Myocyte (in vitro differentiated cells): ENCODE data around the gene ZNF48. TPM values are rescaled to one million over a fixed set of nuclear protein-coding genes. Genes with fewer than 3 reads are reported as not detected.

Experiments used
- DNase-seq: peaks from one replicate; pipeline ENCODE4 v3.0.0-alpha.2; 2012; ENCODE audit warnings: low read depth
- total RNA-seq: library from RNA; depleted of rRNA; stranded (reverse); fragments of >200 nt; gene quantifications from 2 replicates; pipeline ENCODE4 v1.2.3, GENCODE V29; 2014

The ZNF48 gene
- total RNA-seq, 1 donor from 2014 or later, result 13.2 TPM

- no peak for DNase-seq
These were observed 42.4 kb downstream of the ZNF48 start for GRCh38 chr16:30437511-30438046.

- no peak for DNase-seq
These were observed 43.6 kb downstream of the ZNF48 start for GRCh38 chr16:30438835-30439234.

- no peak for DNase-seq
These were observed 44.6 kb downstream of the ZNF48 start for GRCh38 chr16:30439720-30440348.

- no peak for DNase-seq
These were observed 48.4 kb downstream of the ZNF48 start for GRCh38 chr16:30443631-30444030.

- no peak for DNase-seq
These were observed 49.3 kb downstream of the ZNF48 start for GRCh38 chr16:30444231-30445148.

- no peak for DNase-seq
These were observed 49.9 kb downstream of the ZNF48 start for GRCh38 chr16:30445149-30445407.

- peak; percentile 98 for DNase-seq
These were observed 50.4 kb downstream of the ZNF48 start, which contains the start of gene SEPHS2 for GRCh38 chr16:30445408-30446202. Gene SEPHS2, minus strand, starts transcription at chr16:30445874. Its CDS starts 147 bp downstream, at chr16:30445727.

- no peak for DNase-seq
These were observed 51.0 kb downstream of the ZNF48 start for GRCh38 chr16:30446203-30446595.

GRCh38 chr16:30447512-30448226, 52.4 kb downstream of the ZNF48 start:
- DNase-seq, result no peak

GRCh38 chr16:30449116-30449435, 53.9 kb downstream of the ZNF48 start:
- DNase-seq, result no peak

Other genes starting within 250 kb of the ZNF48 start
- gene CORO1A, start 211.8 kb upstream of the ZNF48 start, total RNA-seq, result 0.21 and 1.5 TPM in 2 replicates
- gene BOLA2B, start 201.8 kb upstream of the ZNF48 start, total RNA-seq, result 66.2 and 236 TPM in 2 replicates
- 12.7 and 26.6 TPM in 2 replicates for gene SLX1A, start 201.5 kb upstream of the ZNF48 start, total RNA-seq
- 1.3 and 3.0 TPM in 2 replicates for gene SULT1A3, start 196.2 kb upstream of the ZNF48 start, total RNA-seq
- gene NPIPB13, start 146.9 kb upstream of the ZNF48 start, total RNA-seq, result 1.7 and 2.4 TPM in 2 replicates
- gene CD2BP2, start 40.1 kb upstream of the ZNF48 start, total RNA-seq, result 41.1 and 51.1 TPM in 2 replicates
- gene TBC1D10B, start 24.9 kb upstream of the ZNF48 start, total RNA-seq, result 40.3 and 50.5 TPM in 2 replicates
- gene MYL11, start 20.6 kb upstream of the ZNF48 start, total RNA-seq, result 6,226 and 7,274 TPM in 2 replicates
- gene SEPTIN1, start 12.9 kb upstream of the ZNF48 start, total RNA-seq, result 0.13 TPM in 1 of 2 replicates, not detected in the other
- gene ZNF771, start 12.2 kb downstream of the ZNF48 start, total RNA-seq, result 27.7 and 33.6 TPM in 2 replicates
- 8.6 and 12.5 TPM in 2 replicates for gene DCTPP1, start 34.6 kb downstream of the ZNF48 start, total RNA-seq
- gene SEPHS2, start 50.5 kb downstream of the ZNF48 start, total RNA-seq, result 6.8 and 7.8 TPM in 2 replicates
- not detected in 2 replicates for gene ITGAL, start 77.3 kb downstream of the ZNF48 start, total RNA-seq
- gene ZNF768, start 131.1 kb downstream of the ZNF48 start, total RNA-seq, result 38.4 and 56.8 TPM in 2 replicates
- gene ZNF747, start 139.4 kb downstream of the ZNF48 start, total RNA-seq, result 11.9 and 14.0 TPM in 2 replicates
- gene ZNF764, start 163.0 kb downstream of the ZNF48 start, total RNA-seq, result 8.4 and 9.0 TPM in 2 replicates
- gene ZNF688, start 176.3 kb downstream of the ZNF48 start, total RNA-seq, result 7.4 and 8.7 TPM in 2 replicates
- gene ZNF785, start 190.3 kb downstream of the ZNF48 start, total RNA-seq, result 8.0 and 8.7 TPM in 2 replicates
- gene ZNF689, start 215.0 kb downstream of the ZNF48 start, total RNA-seq, result 7.8 and 9.2 TPM in 2 replicates